ENCODE results near the gene HMGB4. TPM values are rescaled to one million over a fixed set of nuclear protein-coding genes. Genes with fewer than 3 reads are reported as not detected.

HMGB4 gene
- polyA plus RNA-seq, 1 experiment = not detected

DNA sequence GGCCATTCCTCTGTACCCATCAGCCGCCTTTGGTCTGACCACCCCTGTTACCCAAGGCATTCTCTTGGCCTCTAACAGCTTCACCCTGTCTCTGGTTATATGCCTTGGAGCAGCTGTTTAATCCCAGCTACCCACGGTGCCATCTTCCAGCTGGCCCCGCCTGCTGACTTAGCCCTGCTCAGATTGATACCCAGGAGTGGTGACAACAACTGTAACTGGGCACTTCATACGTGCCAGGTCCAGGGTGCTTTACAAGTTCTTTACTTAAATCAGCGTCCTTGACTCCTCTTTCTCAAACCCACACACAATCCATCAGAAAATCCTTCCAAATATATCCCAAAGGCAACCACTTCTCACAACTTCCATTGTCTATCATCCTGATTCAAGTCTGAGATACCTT is 37.2 kb upstream of the HMGB4 start:
- no peak overlapping the region for H3K4me3 ChIP-seq (ENCODE audit: low read depth, low read length)
- no peak for DNase-seq (ENCODE audit: low read depth, low spot score)
- H3K9me3 ChIP-seq (ENCODE audit: control insufficient read depth, insufficient read depth, low read length) = peaks cover 12% of the 10 kb centered on the region; the same call in 1 of the 2 replicates
- peaks cover 4% of the 10 kb centered on the region for H3K27me3 ChIP-seq (ENCODE audit: control insufficient read depth, insufficient read depth, low read length)
- no peak for TF ChIP-seq CTCF (IDR thresholded peaks at IDR 0.05; ENCODE audit: low read depth, low read length)
- H3K27ac ChIP-seq (ENCODE audit: low read depth, low read length) = no peak overlapping the region
- CTCF ChIA-PET = no interaction called here
- POLR2A ChIA-PET = no interaction called here

DNA sequence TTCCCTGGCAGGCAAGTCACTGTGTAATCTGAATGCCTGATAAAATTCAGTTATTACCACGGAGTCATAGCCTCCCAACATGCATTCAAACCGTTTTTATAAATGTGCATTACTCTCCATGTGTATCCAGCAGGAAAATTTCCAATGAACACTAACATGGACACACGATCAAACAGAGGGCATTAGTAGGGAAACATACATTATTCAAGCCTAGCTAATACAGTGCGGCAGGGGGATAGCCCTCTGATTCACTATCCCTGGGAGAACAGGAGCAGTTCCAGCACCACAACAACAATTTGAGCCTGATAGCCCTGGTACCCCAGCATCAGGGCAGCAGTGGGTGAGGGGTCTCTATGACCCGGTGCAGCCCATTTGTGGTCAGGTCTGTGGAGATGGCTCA is 35.8 kb upstream of the HMGB4 start:
- peaks cover 2% of the 10 kb centered on the region for H3K27me3 ChIP-seq (ENCODE audit: control insufficient read depth, insufficient read depth, low read length)
- no peak overlapping the region for H3K27ac ChIP-seq (ENCODE audit: low read depth, low read length)
- no peak overlapping the region for H3K4me3 ChIP-seq (ENCODE audit: low read depth, low read length)
- CTCF ChIA-PET = no interaction called here
- DNase-seq (ENCODE audit: low read depth, low spot score) = no peak
- H3K9me3 ChIP-seq (ENCODE audit: control insufficient read depth, insufficient read depth, low read length) = peaks cover 12% of the 10 kb centered on the region; the same call in 1 of the 2 replicates
- POLR2A ChIA-PET = no interaction called here
- no peak for TF ChIP-seq CTCF (IDR thresholded peaks at IDR 0.05; ENCODE audit: low read depth, low read length)

GRCh38 chr1:33828654-33829053 is 35.2 kb upstream of the HMGB4 start:
- ChIA-PET CTCF (no interaction called here), POLR2A (no interaction called here)
- peaks cover 2% of the 10 kb centered on the region for H3K27me3 ChIP-seq (ENCODE audit: control insufficient read depth, insufficient read depth, low read length)
- no peak for DNase-seq (ENCODE audit: low read depth, low spot score)
- no peak overlapping the region for H3K4me3 ChIP-seq (ENCODE audit: low read depth, low read length)
- H3K9me3 ChIP-seq (ENCODE audit: control insufficient read depth, insufficient read depth, low read length) = peaks cover 12% of the 10 kb centered on the region; the same call in 1 of the 2 replicates
- TF ChIP-seq CTCF (IDR thresholded peaks at IDR 0.05; ENCODE audit: low read depth, low read length) = no peak
- no peak overlapping the region for H3K27ac ChIP-seq (ENCODE audit: low read depth, low read length)

GRCh38 chr1:33836911-33837310 is 27.0 kb upstream of the HMGB4 start:
- H3K27me3 ChIP-seq (ENCODE audit: control insufficient read depth, insufficient read depth, low read length) = no peaks in the 10 kb centered on the region
- no peak overlapping the region for H3K27ac ChIP-seq (ENCODE audit: low read depth, low read length)
- no peak for TF ChIP-seq CTCF (IDR thresholded peaks at IDR 0.05; ENCODE audit: low read depth, low read length)
- no peak overlapping the region for H3K4me3 ChIP-seq (ENCODE audit: low read depth, low read length)
- ChIA-PET POLR2A (no interaction called here), CTCF (no interaction called here)
- no peak for DNase-seq (ENCODE audit: low read depth, low spot score)
- H3K9me3 ChIP-seq (ENCODE audit: control insufficient read depth, insufficient read depth, low read length) = peaks cover 9% of the 10 kb centered on the region; the same call in 1 of the 2 replicates

DNA sequence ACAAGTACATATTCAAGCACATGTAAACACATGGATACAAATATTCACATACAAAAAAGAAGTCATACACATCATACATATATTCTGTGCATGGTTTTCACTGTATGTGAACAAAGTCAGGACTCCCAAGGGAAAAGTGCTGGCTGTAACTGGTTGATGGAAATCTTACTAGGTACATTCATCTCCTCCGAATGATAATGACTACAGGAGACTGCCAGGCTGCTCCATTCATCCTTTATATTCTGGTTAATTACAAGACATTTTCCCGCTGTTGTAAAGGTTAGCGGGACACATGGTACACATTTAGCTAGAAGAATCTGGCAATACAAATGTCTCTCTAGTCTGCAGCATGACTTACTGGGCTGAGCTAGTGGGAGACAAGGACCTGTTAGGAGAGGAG is 26.2 kb upstream of the HMGB4 start:
- TF ChIP-seq CTCF (IDR thresholded peaks at IDR 0.05; ENCODE audit: low read depth, low read length) = no peak
- Histone ChIP-seq H3K27ac (ENCODE audit: low read depth, low read length) (no peak overlapping the region), H3K9me3 (ENCODE audit: control insufficient read depth, insufficient read depth, low read length) (peaks cover 9% of the 10 kb centered on the region; the same call in 1 of the 2 replicates), H3K27me3 (ENCODE audit: control insufficient read depth, insufficient read depth, low read length) (no peaks in the 10 kb centered on the region), H3K4me3 (ENCODE audit: low read depth, low read length) (no peak overlapping the region)
- ChIA-PET CTCF (no interaction called here), POLR2A (no interaction called here)
- no peak for DNase-seq (ENCODE audit: low read depth, low spot score)

Measured in AG04450 (cell line).